ENCODE results near the gene RALGAPB.

RALGAPB gene

DNA sequence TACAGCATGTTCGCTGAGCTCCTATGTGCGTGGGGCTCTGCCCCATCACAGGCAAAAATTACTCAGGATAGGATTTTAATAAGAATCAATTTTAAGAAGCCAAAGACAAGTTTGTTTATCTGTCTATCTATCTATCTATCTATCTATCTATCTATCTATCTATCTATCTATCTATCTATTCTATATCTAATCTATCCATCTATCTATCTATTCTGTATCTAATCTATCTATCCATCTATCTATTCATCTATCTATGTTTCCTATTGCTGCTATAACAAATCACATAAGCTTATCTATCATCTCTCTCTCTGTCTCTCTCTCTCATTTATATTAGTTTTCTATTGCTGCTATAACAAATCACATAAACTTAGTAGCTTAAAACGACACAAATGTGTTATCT lies 130.6 kb downstream of the RALGAPB start:
- H3K4me3 ChIP-seq (ENCODE audit: low read depth, low read length): no peak overlapping the region
- TF ChIP-seq, protein P1, sequence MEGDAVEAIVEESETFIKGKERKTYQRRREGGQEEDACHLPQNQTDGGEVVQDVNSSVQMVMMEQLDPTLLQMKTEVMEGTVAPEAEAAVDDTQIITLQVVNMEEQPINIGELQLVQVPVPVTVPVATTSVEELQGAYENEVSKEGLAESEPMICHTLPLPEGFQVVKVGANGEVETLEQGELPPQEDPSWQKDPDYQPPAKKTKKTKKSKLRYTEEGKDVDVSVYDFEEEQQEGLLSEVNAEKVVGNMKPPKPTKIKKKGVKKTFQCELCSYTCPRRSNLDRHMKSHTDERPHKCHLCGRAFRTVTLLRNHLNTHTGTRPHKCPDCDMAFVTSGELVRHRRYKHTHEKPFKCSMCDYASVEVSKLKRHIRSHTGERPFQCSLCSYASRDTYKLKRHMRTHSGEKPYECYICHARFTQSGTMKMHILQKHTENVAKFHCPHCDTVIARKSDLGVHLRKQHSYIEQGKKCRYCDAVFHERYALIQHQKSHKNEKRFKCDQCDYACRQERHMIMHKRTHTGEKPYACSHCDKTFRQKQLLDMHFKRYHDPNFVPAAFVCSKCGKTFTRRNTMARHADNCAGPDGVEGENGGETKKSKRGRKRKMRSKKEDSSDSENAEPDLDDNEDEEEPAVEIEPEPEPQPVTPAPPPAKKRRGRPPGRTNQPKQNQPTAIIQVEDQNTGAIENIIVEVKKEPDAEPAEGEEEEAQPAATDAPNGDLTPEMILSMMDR (IDR thresholded peaks at IDR 0.05; ENCODE audit: low read depth, low read length): no peak

DNA sequence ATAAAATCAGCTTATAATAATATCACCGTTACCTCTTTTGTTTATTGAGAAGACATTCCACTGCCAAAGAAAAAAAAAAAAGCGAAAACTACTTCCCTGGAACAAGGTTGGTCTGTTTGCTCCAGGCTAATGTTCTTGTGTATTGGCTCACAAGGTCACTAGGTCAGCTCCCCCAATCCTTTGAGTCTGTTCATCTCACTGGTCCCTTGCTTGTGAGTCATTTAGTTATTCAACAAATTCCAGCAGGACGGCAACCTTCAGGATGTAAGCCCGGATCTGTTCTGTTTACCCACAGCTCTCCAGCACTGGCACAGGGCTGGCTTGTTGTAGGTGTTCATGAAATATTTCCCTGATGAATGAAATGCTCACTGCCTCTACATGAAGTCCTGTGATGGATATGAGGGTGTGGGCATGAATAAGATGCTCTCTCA lies 132.2 kb downstream of the RALGAPB start:
- TF ChIP-seq, protein P1 (IDR thresholded peaks at IDR 0.05; ENCODE audit: low read depth, low read length): no peak
- H3K4me3 ChIP-seq (ENCODE audit: low read depth, low read length): no peak overlapping the region

DNA sequence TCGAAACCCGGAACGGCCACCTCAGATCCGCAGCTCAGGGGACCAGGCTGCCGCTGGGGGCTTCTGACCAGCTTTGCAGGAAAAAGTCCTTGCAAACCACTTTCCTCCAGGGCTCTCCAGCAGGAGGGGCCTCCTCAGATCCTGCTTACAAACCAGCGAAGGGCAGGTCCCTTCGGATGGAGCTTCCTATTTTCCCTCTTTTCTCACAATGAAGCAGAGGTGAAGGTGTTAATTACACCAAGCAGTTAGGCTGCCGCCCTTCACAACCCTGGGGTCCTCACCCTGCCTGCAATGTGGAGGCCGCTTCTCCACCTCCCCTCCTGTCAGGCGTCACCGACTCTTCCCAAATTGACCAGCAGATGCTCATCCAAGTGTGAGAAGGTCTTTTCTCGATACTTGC lies 134.7 kb downstream of the RALGAPB start:
- H3K4me3 ChIP-seq (ENCODE audit: low read depth, low read length): no peak overlapping the region
- TF ChIP-seq, protein P1 (IDR thresholded peaks at IDR 0.05; ENCODE audit: low read depth, low read length): no peak

DNA sequence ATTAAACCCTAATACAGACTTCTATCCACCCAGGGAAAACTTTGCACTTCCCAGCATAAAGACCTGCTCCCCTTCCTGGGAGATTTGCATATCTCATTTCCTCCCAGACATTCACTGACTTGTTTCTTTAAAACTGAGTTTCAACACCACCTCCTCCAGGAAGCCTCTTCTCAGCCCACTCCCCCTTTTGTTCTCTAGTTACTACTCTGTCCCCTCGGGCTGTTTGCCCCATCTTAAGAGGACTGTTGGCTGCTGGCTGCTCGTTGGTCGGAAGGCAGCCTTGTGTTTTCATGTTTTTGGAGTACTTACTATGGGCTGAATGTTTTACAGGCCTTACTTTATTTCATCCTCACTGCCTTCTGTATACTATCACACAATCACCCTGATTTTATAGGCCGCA lies 135.5 kb downstream of the RALGAPB start:
- TF ChIP-seq, protein P1 (IDR thresholded peaks at IDR 0.05; ENCODE audit: low read depth, low read length): no peak
- H3K4me3 ChIP-seq (ENCODE audit: low read depth, low read length): no peak overlapping the region

DNA sequence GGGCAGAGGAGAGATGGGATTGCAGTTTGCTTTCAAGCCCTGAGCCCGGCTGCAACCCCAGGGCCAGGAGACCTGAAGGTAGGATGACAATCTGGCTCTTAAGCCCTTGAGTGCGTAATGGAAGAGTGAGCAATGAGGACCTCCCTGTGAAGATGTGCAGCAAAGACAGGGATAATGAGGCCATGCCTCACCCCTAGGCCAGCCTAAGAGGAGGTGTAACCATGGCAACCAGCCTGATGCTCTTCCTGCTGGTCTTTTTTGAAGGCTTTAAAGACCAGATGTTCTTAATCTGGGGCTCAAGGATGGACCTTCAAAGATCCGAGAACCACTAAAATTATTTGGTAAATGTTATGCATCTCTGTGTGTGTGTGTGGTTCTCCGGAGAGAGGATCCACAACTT lies 137.2 kb downstream of the RALGAPB start:
- no peak overlapping the region for H3K4me3 ChIP-seq (ENCODE audit: low read depth, low read length)
- TF ChIP-seq, protein P1 (IDR thresholded peaks at IDR 0.05; ENCODE audit: low read depth, low read length): no peak

DNA sequence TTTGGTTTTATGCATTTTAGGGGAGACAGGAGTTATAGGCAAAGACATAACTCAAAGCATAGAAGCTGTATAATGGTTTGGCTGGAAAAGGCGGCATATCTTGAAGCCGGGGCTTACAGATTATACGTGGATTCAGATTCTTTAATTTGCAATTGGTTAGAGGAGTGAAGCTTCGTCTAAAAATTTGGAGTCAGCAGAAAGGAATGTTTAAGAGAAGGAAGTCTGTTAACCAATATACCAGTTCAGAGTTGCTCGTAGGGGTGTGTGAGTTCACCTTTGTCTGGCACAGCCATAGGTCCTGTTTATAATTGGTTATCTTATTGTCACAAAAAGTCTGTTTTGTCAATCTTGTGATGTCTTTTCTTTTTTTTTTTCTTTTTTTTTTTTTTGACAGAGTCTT lies 137.9 kb downstream of the RALGAPB start:
- no peak overlapping the region for H3K4me3 ChIP-seq (ENCODE audit: low read depth, low read length)
- TF ChIP-seq, protein P1 (IDR thresholded peaks at IDR 0.05; ENCODE audit: low read depth, low read length): no peak

DNA sequence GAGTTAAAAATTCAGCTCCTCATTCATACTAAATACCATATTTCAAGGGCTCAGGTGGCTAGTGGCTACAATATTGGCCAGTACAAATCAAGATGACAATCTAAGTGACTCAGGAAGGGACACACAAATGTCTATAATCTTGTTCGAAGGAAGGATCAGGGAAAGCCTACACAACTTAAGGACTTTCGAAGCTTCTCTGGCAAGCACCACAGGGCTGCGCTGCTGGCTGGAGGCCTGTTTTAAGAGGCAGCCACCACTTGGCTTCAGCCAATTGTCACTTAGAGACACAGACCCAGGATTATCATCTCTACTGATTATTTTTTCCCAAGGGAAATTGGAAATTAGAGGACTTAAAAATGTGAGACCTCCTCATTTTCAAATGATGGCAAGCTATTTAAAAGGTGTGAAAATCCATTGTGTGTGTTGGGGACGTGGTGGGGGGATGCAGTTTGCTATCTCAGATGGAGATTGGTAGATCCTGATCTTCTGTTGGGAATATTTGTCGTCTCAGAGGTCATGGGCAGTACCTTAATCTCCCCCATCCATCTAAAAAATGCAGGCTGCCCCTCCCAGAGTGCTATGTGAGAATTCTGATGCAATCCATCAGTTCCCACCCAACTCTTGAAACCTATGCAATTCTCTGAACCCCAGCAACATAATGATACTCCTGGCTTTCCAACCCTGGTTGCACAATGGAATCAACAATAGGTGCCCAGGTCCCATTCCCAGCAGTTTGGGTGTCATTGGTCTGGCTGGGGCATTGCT lies 140.3 kb downstream of the RALGAPB start:
- TF ChIP-seq, protein P1 (IDR thresholded peaks at IDR 0.05; ENCODE audit: low read depth, low read length): no peak

More for the DNA sequence above, 140.3 kb downstream of the RALGAPB start:
- no peak overlapping the region for H3K4me3 ChIP-seq (ENCODE audit: low read depth, low read length)
